ENCODE results near the gene MYO1E. TPM values are rescaled to one million over a fixed set of nuclear protein-coding genes. Genes with fewer than 3 reads are reported as not detected.

Gene MYO1E
- total RNA-seq, 2 donors from 2014 or later: 47.8 to 65.6 TPM

DNA sequence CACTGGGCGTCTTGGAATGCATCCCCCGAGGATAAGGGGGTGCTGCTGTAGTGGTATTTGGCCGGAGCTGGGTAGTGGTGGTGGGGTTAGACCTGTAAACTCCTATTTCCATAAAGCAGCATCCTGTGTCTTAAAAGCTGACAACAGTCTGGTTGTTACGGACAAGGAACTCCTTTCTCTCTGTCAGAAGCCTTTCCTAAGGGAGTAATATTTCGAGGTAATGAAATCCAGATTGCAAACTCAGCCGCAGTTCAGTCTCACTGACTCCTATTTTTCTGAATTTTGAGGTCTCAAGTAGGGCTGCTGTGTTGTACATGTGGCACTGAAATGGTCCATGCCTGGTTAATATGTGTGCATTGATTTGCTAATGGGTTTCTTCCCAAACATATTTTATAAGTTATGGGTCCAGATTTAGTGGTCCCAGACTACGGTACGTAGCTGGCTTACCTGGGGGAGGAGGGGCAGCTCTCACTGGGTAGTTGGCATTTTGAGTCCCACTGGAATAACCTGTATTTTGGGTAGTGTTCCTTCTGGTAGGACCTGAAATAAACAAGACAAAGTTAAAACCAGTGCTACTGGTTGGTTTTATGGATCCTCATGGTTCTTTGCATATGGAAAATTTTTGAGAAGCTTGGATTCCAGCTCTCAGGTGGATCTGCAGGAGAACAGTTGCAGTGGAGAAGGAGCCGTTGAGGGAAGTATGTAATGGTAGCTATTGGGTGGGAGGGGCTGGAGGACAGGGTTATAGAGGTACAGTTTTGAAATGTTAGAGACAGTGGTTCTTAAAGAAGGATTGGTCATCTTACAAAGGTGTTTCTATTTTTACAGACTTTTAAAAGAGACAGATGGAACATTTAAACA is 214.6 kb downstream of the MYO1E start:
- Histone ChIP-seq H3K4me1 (ENCODE audit: control insufficient read depth, insufficient read depth, low read length) (no peaks in the 10 kb centered on the region), H3K9me3 (ENCODE audit: control insufficient read depth, low read length) (no peaks in the 10 kb centered on the region), H3K9ac (ENCODE audit: extremely low read depth, low read length, poor library complexity, severe bottlenecking) (no peak overlapping the region), H3K4me3 (ENCODE audit: low read length) (no peak overlapping the region), H3K27ac (ENCODE audit: low read depth, low read length) (no peak overlapping the region), H3K27me3 (ENCODE audit: control insufficient read depth, insufficient read depth, low read length, poor library complexity, severe bottlenecking) (no peaks in the 10 kb centered on the region), H3K36me3 (ENCODE audit: control insufficient read depth, insufficient read depth, low read length) (peaks cover 24% of the 10 kb centered on the region)
- peaks cover 42% of the 10 kb centered on the region for H3K36me3 Mint-ChIP-seq (ENCODE audit: low read depth)
- WGBS, 2 experiments (ENCODE audit: insufficient coverage in 1 of 2, insufficient read length in 1 of 2): 94 to 100% methylated on average over 2 to 9 of the region's 9 CpGs
- H3K9me3 Mint-ChIP-seq: no peaks in the 10 kb centered on the region
- TF ChIP-seq, protein P1, sequence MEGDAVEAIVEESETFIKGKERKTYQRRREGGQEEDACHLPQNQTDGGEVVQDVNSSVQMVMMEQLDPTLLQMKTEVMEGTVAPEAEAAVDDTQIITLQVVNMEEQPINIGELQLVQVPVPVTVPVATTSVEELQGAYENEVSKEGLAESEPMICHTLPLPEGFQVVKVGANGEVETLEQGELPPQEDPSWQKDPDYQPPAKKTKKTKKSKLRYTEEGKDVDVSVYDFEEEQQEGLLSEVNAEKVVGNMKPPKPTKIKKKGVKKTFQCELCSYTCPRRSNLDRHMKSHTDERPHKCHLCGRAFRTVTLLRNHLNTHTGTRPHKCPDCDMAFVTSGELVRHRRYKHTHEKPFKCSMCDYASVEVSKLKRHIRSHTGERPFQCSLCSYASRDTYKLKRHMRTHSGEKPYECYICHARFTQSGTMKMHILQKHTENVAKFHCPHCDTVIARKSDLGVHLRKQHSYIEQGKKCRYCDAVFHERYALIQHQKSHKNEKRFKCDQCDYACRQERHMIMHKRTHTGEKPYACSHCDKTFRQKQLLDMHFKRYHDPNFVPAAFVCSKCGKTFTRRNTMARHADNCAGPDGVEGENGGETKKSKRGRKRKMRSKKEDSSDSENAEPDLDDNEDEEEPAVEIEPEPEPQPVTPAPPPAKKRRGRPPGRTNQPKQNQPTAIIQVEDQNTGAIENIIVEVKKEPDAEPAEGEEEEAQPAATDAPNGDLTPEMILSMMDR (conservative IDR thresholded peaks at IDR 0.05): no peak
- H3K4me3 Mint-ChIP-seq: no peak overlapping the region
- DNase-seq: no peak
- H3K4me1 Mint-ChIP-seq: no peaks in the 10 kb centered on the region
- no peak overlapping the region for H3K27ac Mint-ChIP-seq
- H3K27me3 Mint-ChIP-seq (ENCODE audit: insufficient read depth): no peaks in the 10 kb centered on the region

DNA sequence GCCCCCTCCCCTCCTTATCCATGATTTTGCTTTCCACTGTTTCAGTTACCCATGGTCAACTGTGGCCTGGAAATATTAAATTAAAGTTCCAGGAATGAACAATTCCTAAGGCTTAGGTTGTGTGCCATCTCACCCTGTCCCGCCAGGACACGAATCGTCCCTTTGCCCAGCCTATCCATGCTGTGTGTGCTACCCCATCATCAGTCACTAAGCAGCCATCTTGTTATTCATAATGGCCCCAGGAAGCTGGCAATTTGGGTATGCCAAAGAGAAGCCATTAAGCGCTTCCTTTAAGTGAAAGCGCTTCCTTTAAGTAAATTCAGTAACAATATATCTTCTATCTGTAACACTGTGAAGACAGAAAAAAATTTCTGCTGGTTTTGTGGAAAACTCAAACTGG is 215.3 kb downstream of the MYO1E start:
- no peak overlapping the region for H3K4me3 Mint-ChIP-seq
- no peak for DNase-seq
- H3K9me3 Mint-ChIP-seq: no peaks in the 10 kb centered on the region
- H3K27me3 Mint-ChIP-seq (ENCODE audit: insufficient read depth): no peaks in the 10 kb centered on the region
- TF ChIP-seq, protein P1 (conservative IDR thresholded peaks at IDR 0.05): no peak
- Histone ChIP-seq H3K9ac (ENCODE audit: extremely low read depth, low read length, poor library complexity, severe bottlenecking) (no peak overlapping the region), H3K4me1 (ENCODE audit: control insufficient read depth, insufficient read depth, low read length) (no peaks in the 10 kb centered on the region), H3K27ac (ENCODE audit: low read depth, low read length) (no peak overlapping the region), H3K4me3 (ENCODE audit: low read length) (no peak overlapping the region), H3K27me3 (ENCODE audit: control insufficient read depth, insufficient read depth, low read length, poor library complexity, severe bottlenecking) (no peaks in the 10 kb centered on the region), H3K36me3 (ENCODE audit: control insufficient read depth, insufficient read depth, low read length) (peaks cover 31% of the 10 kb centered on the region), H3K9me3 (ENCODE audit: control insufficient read depth, low read length) (no peaks in the 10 kb centered on the region)
- peaks cover 47% of the 10 kb centered on the region for H3K36me3 Mint-ChIP-seq (ENCODE audit: low read depth)
- no peaks in the 10 kb centered on the region for H3K4me1 Mint-ChIP-seq
- 86 to 100% methylated on average over 3 to 5 of the region's 5 CpGs for WGBS, 2 experiments (ENCODE audit: insufficient coverage in 1 of 2, insufficient read length in 1 of 2)
- no peak overlapping the region for H3K27ac Mint-ChIP-seq

DNA sequence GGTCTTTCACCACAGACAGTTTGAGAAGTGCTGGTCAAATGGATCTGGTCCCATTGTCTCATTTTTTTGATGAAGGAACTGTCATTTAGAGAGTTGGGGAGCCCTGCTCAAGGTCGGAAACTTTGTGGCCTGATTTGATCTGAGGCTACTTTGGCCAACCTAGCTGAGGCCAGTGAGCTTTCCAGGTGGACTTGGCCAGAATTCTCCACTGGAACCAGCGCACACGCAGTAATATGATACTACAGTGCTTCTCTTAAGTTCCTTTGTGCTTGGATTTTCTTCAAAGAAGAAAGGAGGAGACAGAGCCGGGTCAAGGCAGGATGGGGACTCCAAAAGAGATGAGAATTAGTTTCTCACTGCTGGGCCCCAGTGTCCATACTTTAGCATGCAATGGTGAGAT is 217.2 kb downstream of the MYO1E start:
- no peaks in the 10 kb centered on the region for H3K4me1 Mint-ChIP-seq
- Histone ChIP-seq H3K4me1 (ENCODE audit: control insufficient read depth, insufficient read depth, low read length) (no peaks in the 10 kb centered on the region), H3K9ac (ENCODE audit: extremely low read depth, low read length, poor library complexity, severe bottlenecking) (no peak overlapping the region), H3K4me3 (ENCODE audit: low read length) (no peak overlapping the region), H3K36me3 (ENCODE audit: control insufficient read depth, insufficient read depth, low read length) (peaks cover 28% of the 10 kb centered on the region), H3K9me3 (ENCODE audit: control insufficient read depth, low read length) (no peaks in the 10 kb centered on the region), H3K27ac (ENCODE audit: low read depth, low read length) (no peak overlapping the region), H3K27me3 (ENCODE audit: control insufficient read depth, insufficient read depth, low read length, poor library complexity, severe bottlenecking) (no peaks in the 10 kb centered on the region)
- 91 to 93% methylated on average over 4 of the region's 4 CpGs for WGBS, 2 experiments (ENCODE audit: insufficient coverage in 1 of 2, insufficient read length in 1 of 2)
- no peaks in the 10 kb centered on the region for H3K9me3 Mint-ChIP-seq
- H3K27me3 Mint-ChIP-seq (ENCODE audit: insufficient read depth): no peaks in the 10 kb centered on the region
- DNase-seq: no peak
- no peak overlapping the region for H3K27ac Mint-ChIP-seq
- no peak overlapping the region for H3K4me3 Mint-ChIP-seq
- TF ChIP-seq, protein P1 (conservative IDR thresholded peaks at IDR 0.05): no peak
- H3K36me3 Mint-ChIP-seq (ENCODE audit: low read depth): peaks cover 54% of the 10 kb centered on the region
